ENCODE data around the gene BFSP2. TPM values are rescaled to one million over a fixed set of nuclear protein-coding genes. Genes with fewer than 3 reads are reported as not detected.

Gene BFSP2
- total and polyA plus RNA-seq, 2 of the 4 experiments (the other 2 are of a cell fraction) = not detected

- no CpG with 5 or more reads among the region's 1 CpG for WGBS, 2 experiments (ENCODE audit: extremely low coverage in 2 of 2, insufficient read length in 1 of 2)
These were observed 42.7 kb downstream of the BFSP2 start for GRCh38 chr3:133442518-133442917.

More at GRCh38 chr3:133442518-133442917, 42.7 kb downstream of the BFSP2 start:
- H3K27me3 ChIP-seq (ENCODE audit: control insufficient read depth, insufficient read depth, low read length) = no peaks in the 10 kb centered on the region
- TF ChIP-seq MAFK (IDR thresholded peaks at IDR 0.05; ENCODE audit: low read depth, low read length) (no peak), CEBPB (IDR thresholded peaks at IDR 0.05; ENCODE audit: low read depth, low read length) (no peak), CTCF (conservative IDR thresholded peaks at IDR 0.05; ENCODE audit: low read depth, low read length) (no peak), USF2 (IDR thresholded peaks at IDR 0.05; ENCODE audit: low read depth, low read length) (no peak), FOS (IDR thresholded peaks at IDR 0.05; ENCODE audit: low read depth, low read length) (no peak), CHD1 (IDR thresholded peaks at IDR 0.05; ENCODE audit: low read depth, low read length) (no peak), SMC3 (IDR thresholded peaks at IDR 0.05; ENCODE audit: low read depth, low read length) (no peak), ELK1 (IDR thresholded peaks at IDR 0.05; ENCODE audit: borderline replicate concordance, low read depth, low read length) (no peak), RFX5 (IDR thresholded peaks at IDR 0.05; ENCODE audit: low read depth, low read length) (no peak), NFE2L2 (IDR thresholded peaks at IDR 0.05; ENCODE audit: low read depth, low read length) (no peak), BHLHE40 (IDR thresholded peaks at IDR 0.05; ENCODE audit: low read depth, low read length) (no peak), POLR2A (IDR thresholded peaks at IDR 0.05; ENCODE audit: low read depth, low read length) (no peak)
- H3K4me1 ChIP-seq (ENCODE audit: control insufficient read depth, insufficient read depth, low read length) = peaks cover 2% of the 10 kb centered on the region
- dilution Hi-C loops (cut with HindIII; ENCODE audit: low sequenced_read_pairs, unreplicated experiment) = no loop called here
- CTCF ChIA-PET = interaction anchor here (0.6 kb wide), 1 partner anchor 199 kb away, joined by 3 read pairs; no protein-coding TSS in a partner anchor
- H4K8ac ChIP-seq (ENCODE audit: low read depth in 2 of 2, low read length in 2 of 2) = no peak overlapping the region
- no peak overlapping the region for H4K5ac ChIP-seq (ENCODE audit: low read depth, low read length)
- intact Hi-C loops (cut with micrococcal nuclease) = loop anchor here (10.0 kb wide), 1 partner anchor 472 kb away; no protein-coding TSS in a partner anchor
- no peaks in the 10 kb centered on the region for H3K9me3 ChIP-seq (ENCODE audit: control insufficient read depth, insufficient read depth, low read length)
- in situ Hi-C loops (cut with MboI; ENCODE audit: low sequenced_read_pairs) = no loop called here
- no peak overlapping the region for H2BK20ac ChIP-seq (ENCODE audit: low read depth, low read length)
- ATAC-seq (ENCODE audit: low read depth) (no peak), DNase-seq (no peak)
- no peak overlapping the region for H2AFZ ChIP-seq (replicated peaks; ENCODE audit: low read length, poor library complexity)
- H3K9ac ChIP-seq (ENCODE audit: low read depth, low read length) = no peak overlapping the region
- H3K23ac ChIP-seq (ENCODE audit: low read depth, low read length) = no peak overlapping the region
- BruUV-seq (replicated peaks) = no TSS peak
- POLR2A ChIA-PET (ENCODE audit: unreplicated experiment) = no interaction called here
- H3K4me2 ChIP-seq (ENCODE audit: low read depth, low read length) = no peak overlapping the region
- H3K4me3 ChIP-seq (ENCODE audit: insufficient read depth, low read depth, low read length) = no peak overlapping the region
- no peak overlapping the region for H2BK120ac ChIP-seq (ENCODE audit: low read depth, low read length)
- H3K18ac ChIP-seq (ENCODE audit: low read depth, low read length) = no peak overlapping the region
- H3K36me3 ChIP-seq (ENCODE audit: control insufficient read depth, insufficient read depth, low read length) = no peaks in the 10 kb centered on the region
- no peak overlapping the region for H3K14ac ChIP-seq (replicated peaks; ENCODE audit: low read depth, low read length)
- peaks cover 3% of the 10 kb centered on the region; the same call in 1 of the 2 replicates for H3K9me1 ChIP-seq (ENCODE audit: insufficient read depth, low read length)
- no peaks in the 10 kb centered on the region for H4K20me1 ChIP-seq (ENCODE audit: insufficient read depth, low read length)
- no peak overlapping the region for H2BK5ac ChIP-seq (ENCODE audit: low read depth, low read length, poor library complexity, severe bottlenecking)
- no peak overlapping the region for H3K4ac ChIP-seq (ENCODE audit: low read depth, low read length)
- H3K79me1 ChIP-seq (ENCODE audit: low read depth in 1 of 2, low read length in 2 of 2) = no peaks in the 10 kb centered on the region
- H4K91ac ChIP-seq (ENCODE audit: insufficient read depth, low read depth, low read length) = no peak overlapping the region
- no peak overlapping the region for H2BK15ac ChIP-seq (ENCODE audit: low read depth, low read length)
- no peak overlapping the region for H2AK9ac ChIP-seq (replicated peaks; ENCODE audit: low read depth, low read length, poor library complexity)
- no peak overlapping the region for H3K27ac ChIP-seq (ENCODE audit: insufficient read depth, low read length)
- H3K56ac ChIP-seq (ENCODE audit: extremely low read depth, insufficient read depth, low read length) = no peak overlapping the region
- H2AK5ac ChIP-seq (ENCODE audit: low read depth, low read length) = no peak overlapping the region
